SU-DHL-6 (cell line): ENCODE measurements around the gene MARK1.

ENCODE experiments used
- H2AFZ ChIP-seq: fragments of 200-600 bp; sonication (generic); 2 replicates; pipeline ENCODE4 v1.6.1; 2014; ENCODE audit warnings: low read depth, mild to moderate bottlenecking, moderate library complexity, mixed read lengths, antibody characterized with exemption, low read length; ENCODE audit not compliant: severe bottlenecking
- H3F3A ChIP-seq: fragments of 200-600 bp; shearing (Covaris generic); 2 replicates; pipeline ENCODE4 v1.6.0; 2016; ENCODE audit warnings: antibody characterized with exemption, mild to moderate bottlenecking; ENCODE audit not compliant: insufficient read depth
- H3K27ac ChIP-seq: fragments of 200-600 bp; sonication (generic); 2 replicates; pipeline ENCODE4 v1.5.1; 2016; ENCODE audit warnings: low read depth, mild to moderate bottlenecking, low read length, moderate library complexity, mixed read lengths
- H3K27me3 ChIP-seq: fragments of 200-600 bp; sonication (generic), shearing (Covaris generic); 2 replicates; pipeline ENCODE4 v1.6.0; 2014; ENCODE audit warnings: mild to moderate bottlenecking, low read length
- H3K36me3 ChIP-seq: fragments of 200-600 bp; sonication (generic); 2 replicates; pipeline ENCODE4 v1.6.1; 2014; ENCODE audit warnings: mild to moderate bottlenecking, low read length, mixed read lengths
- H3K4me2 ChIP-seq: fragments of 300-600, 200-600 bp; shearing (Covaris generic), sonication (generic); 2 replicates; pipeline ENCODE4 v1.6.0; 2014; ENCODE audit warnings: low read length, low read depth, mild to moderate bottlenecking; ENCODE audit not compliant: poor library complexity, severe bottlenecking
- H3K4me3 ChIP-seq: fragments of 200-600 bp; sonication (generic); 2 replicates; pipeline ENCODE4 v1.5.1; 2014; ENCODE audit warnings: antibody characterized with exemption, low read length, mild to moderate bottlenecking, mixed read lengths; ENCODE audit not compliant: insufficient read depth, poor library complexity, severe bottlenecking
- H3K79me2 ChIP-seq: fragments of 200-600 bp; sonication (generic); 2 replicates; pipeline ENCODE4 v1.6.1; 2014; ENCODE audit warnings: mild to moderate bottlenecking, low read length, moderate library complexity; ENCODE audit not compliant: insufficient read depth
- H3K9ac ChIP-seq: fragments of 200-600 bp; sonication (generic); 2 replicates; pipeline ENCODE4 v1.7.0; 2014; ENCODE audit warnings: mild to moderate bottlenecking, low read length
- H3K9me2 ChIP-seq: fragments of 200-600 bp; sonication (generic); replicated peaks from 2 replicates; pipeline ENCODE4 v1.6.1; 2014; ENCODE audit warnings: low read length; ENCODE audit not compliant: insufficient read depth
- H3K9me3 ChIP-seq: fragments of 200-600 bp; sonication (generic); 2 replicates; pipeline ENCODE4 v1.6.1; 2014; ENCODE audit warnings: low read length, mixed read lengths; ENCODE audit not compliant: insufficient read depth
- H4K20me1 ChIP-seq: fragments of 200-600 bp; sonication (generic); 2 replicates; pipeline ENCODE4 v1.6.1; 2014; ENCODE audit warnings: low read depth, mild to moderate bottlenecking, antibody characterized with exemption, low read length, moderate library complexity, mixed read lengths
- CTCF ChIP-seq: fragments of 200-600 bp; sonication (generic); IDR thresholded peaks from one replicate; pipeline ENCODE4 v1.5.1; 2017; ENCODE audit warnings: antibody characterized with exemption, mild to moderate bottlenecking, low read length, moderate library complexity; ENCODE audit not compliant: insufficient read depth, poor library complexity, severe bottlenecking
- EZH2phosphoT487 ChIP-seq: fragments of 200-600 bp; sonication (generic), shearing (Covaris generic); conservative IDR thresholded peaks from 2 replicates; pipeline ENCODE4 v1.6.1; 2018; ENCODE audit warnings: mild to moderate bottlenecking, antibody characterized with exemption, low read length, moderate library complexity, mixed read lengths

MARK1 gene

GRCh38 chr1:220563564-220563963 lies 35.6 kb downstream of the MARK1 start:
- no peak overlapping the region for H2AFZ ChIP-seq
- TF ChIP-seq CTCF (no peak), EZH2phosphoT487 (no peak)
- no peak overlapping the region for H3K4me3 ChIP-seq
- no peak overlapping the region for H3K27ac ChIP-seq
- H3K79me2 ChIP-seq: no peaks in the 10 kb centered on the region
- H4K20me1 ChIP-seq: no peaks in the 10 kb centered on the region
- no peaks in the 10 kb centered on the region for H3K36me3 ChIP-seq
- no peak overlapping the region for H3K9ac ChIP-seq
- no peak overlapping the region for H3K4me2 ChIP-seq
- no peaks in the 10 kb centered on the region for H3K9me2 ChIP-seq
- no peaks in the 10 kb centered on the region for H3F3A ChIP-seq
- no peaks in the 10 kb centered on the region for H3K9me3 ChIP-seq
- H3K27me3 ChIP-seq: no peaks in the 10 kb centered on the region

- TF ChIP-seq CTCF (no peak), EZH2phosphoT487 (no peak)
- Histone ChIP-seq H3K9me2 (no peaks in the 10 kb centered on the region), H3K27ac (no peak overlapping the region), H3K79me2 (no peaks in the 10 kb centered on the region), H3F3A (no peaks in the 10 kb centered on the region), H4K20me1 (no peaks in the 10 kb centered on the region), H3K9ac (no peak overlapping the region), H3K9me3 (no peaks in the 10 kb centered on the region), H3K4me2 (no peak overlapping the region), H3K27me3 (no peaks in the 10 kb centered on the region), H2AFZ (no peak overlapping the region), H3K36me3 (no peaks in the 10 kb centered on the region), H3K4me3 (no peak overlapping the region)
Observed at GRCh38 chr1:220564216-220564615, 36.3 kb downstream of the MARK1 start.

GRCh38 chr1:220565670-220566069 lies 37.7 kb downstream of the MARK1 start:
- Histone ChIP-seq H2AFZ (no peak overlapping the region), H3K79me2 (no peaks in the 10 kb centered on the region), H3K36me3 (no peaks in the 10 kb centered on the region), H3K9me3 (no peaks in the 10 kb centered on the region), H3K27me3 (no peaks in the 10 kb centered on the region), H3K9ac (no peak overlapping the region), H3K27ac (no peak overlapping the region), H3K4me2 (no peak overlapping the region), H3K9me2 (no peaks in the 10 kb centered on the region), H3K4me3 (no peak overlapping the region), H3F3A (no peaks in the 10 kb centered on the region), H4K20me1 (no peaks in the 10 kb centered on the region)
- no peak for TF ChIP-seq CTCF
- no peak for TF ChIP-seq EZH2phosphoT487

- Histone ChIP-seq H3K9me3 (no peaks in the 10 kb centered on the region), H4K20me1 (no peaks in the 10 kb centered on the region), H3K4me2 (no peak overlapping the region), H2AFZ (no peak overlapping the region), H3K79me2 (no peaks in the 10 kb centered on the region), H3K27ac (no peak overlapping the region), H3K9me2 (no peaks in the 10 kb centered on the region), H3K36me3 (no peaks in the 10 kb centered on the region), H3F3A (no peaks in the 10 kb centered on the region), H3K9ac (no peak overlapping the region), H3K4me3 (no peak overlapping the region), H3K27me3 (no peaks in the 10 kb centered on the region)
- TF ChIP-seq CTCF (no peak), EZH2phosphoT487 (no peak)
Observed at GRCh38 chr1:220566869-220567268, 38.9 kb downstream of the MARK1 start.
